AG10803 (cell line): ENCODE measurements around the gene ITK.

Source experiments
- DNase-seq: peaks from one replicate; pipeline ENCODE4 v3.0.0; 2010; ENCODE audit warnings: low read depth
- H3K4me3 ChIP-seq: 2 replicates; pipeline ENCODE4 v1.5.1; 2011; ENCODE audit warnings: mild to moderate bottlenecking, low read length, control low read depth
- TF ChIP-seq, protein P1 (sequence below): conservative IDR thresholded peaks from 2 replicates; pipeline ENCODE4 v1.5.1; 2011; ENCODE audit warnings: mild to moderate bottlenecking, low read length, control low read depth, inconsistent platforms

ITK gene

DNA sequence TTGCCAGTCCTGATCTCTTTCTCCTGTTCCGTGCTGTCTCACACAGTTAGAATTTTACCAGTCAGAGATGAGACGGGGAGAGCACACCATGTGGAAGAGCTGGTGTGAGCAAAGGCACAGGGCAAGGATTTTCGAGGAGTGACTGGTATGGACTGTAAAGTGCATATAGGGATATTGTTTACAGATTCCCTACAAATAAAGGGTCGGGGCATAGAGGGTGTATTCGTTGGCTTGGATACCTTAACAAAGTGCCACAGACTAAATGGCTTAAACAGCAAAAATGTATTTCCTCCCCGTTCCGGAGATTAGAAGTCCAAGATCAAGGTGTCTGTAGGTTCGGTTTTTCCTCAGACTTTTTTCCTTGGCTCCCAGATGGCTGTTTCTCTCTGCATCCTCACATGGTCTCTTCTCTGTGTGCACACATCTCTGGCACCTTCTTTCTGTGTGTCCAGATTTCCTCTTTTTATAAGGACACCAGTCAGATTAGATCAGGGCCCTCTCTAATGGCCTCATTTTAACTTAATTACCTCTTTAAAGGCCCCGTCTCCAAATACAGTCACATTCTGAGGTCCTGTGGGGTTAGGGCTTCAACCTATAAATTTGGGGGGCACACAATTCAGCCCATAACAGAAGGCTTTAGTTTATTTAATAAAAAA, 108.7 kb downstream of the ITK start:
- no peak overlapping the region for H3K4me3 ChIP-seq
- no peak for DNase-seq
- TF ChIP-seq, protein P1, sequence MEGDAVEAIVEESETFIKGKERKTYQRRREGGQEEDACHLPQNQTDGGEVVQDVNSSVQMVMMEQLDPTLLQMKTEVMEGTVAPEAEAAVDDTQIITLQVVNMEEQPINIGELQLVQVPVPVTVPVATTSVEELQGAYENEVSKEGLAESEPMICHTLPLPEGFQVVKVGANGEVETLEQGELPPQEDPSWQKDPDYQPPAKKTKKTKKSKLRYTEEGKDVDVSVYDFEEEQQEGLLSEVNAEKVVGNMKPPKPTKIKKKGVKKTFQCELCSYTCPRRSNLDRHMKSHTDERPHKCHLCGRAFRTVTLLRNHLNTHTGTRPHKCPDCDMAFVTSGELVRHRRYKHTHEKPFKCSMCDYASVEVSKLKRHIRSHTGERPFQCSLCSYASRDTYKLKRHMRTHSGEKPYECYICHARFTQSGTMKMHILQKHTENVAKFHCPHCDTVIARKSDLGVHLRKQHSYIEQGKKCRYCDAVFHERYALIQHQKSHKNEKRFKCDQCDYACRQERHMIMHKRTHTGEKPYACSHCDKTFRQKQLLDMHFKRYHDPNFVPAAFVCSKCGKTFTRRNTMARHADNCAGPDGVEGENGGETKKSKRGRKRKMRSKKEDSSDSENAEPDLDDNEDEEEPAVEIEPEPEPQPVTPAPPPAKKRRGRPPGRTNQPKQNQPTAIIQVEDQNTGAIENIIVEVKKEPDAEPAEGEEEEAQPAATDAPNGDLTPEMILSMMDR, result no peak

GRCh38 chr5:157290156-157290980, 109.7 kb downstream of the ITK start:
- no peak overlapping the region for H3K4me3 ChIP-seq
- DNase-seq, result peak; percentile 81
- TF ChIP-seq, protein P1, result no peak

DNA sequence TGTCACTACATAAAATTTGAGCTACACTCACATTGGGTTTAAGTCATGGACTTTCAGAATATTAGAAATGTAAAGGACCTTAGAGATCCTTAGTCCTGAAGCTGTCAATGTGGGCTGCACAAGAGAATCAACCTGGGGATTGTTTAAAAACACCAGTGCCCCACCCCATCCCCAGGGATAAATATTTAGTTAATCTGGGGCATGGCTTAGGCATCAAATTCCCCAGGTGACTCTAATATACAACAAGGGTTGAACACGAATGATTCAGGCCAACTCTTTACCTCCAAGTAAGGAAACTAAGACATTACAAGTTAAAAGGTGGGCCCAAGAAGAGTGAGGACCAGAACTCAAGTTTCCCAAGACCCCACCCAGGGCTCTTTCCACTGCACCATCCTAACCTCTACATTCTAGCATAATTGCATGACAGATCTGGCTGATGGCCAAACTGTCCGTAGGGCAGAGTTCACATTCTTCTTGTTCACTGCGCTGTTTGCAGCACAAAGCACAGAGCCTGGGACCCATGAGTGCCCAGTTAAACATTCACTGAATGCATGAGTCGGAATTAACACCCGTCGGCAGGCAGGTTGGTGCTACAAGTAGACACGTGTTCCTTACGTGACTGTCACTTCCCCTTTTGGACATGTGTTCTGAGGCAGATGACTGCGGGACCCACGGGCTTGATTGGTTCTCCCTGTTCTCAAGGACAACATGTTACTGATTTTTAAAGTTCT, 110.5 kb downstream of the ITK start:
- TF ChIP-seq, protein P1, result no peak
- H3K4me3 ChIP-seq, result no peak overlapping the region
- DNase-seq, result no peak

DNA sequence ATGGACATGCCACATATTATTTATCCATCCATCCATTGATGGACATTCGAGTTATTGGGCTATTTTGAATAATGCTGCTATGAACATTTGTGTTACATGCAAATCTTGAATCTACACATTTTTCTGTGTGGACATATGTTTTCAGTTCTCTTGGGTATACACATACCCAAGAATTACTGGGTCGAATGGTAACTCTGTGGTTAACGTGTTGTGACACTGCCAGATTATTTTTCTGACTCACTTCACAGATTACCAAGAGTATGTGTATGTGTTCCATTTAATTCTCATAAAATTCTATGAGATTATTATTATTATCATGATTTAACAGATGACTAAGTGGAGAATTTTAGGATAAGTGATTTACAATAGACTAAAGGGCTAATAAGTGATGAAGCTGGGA, 112.0 kb downstream of the ITK start:
- peak; percentile 38 for DNase-seq
- no peak overlapping the region for H3K4me3 ChIP-seq
- TF ChIP-seq, protein P1, result no peak

- H3K4me3 ChIP-seq, result no peak overlapping the region
- TF ChIP-seq, protein P1, result no peak
- DNase-seq, result no peak
Observed at GRCh38 chr5:157294407-157295091, 113.9 kb downstream of the ITK start.

DNA sequence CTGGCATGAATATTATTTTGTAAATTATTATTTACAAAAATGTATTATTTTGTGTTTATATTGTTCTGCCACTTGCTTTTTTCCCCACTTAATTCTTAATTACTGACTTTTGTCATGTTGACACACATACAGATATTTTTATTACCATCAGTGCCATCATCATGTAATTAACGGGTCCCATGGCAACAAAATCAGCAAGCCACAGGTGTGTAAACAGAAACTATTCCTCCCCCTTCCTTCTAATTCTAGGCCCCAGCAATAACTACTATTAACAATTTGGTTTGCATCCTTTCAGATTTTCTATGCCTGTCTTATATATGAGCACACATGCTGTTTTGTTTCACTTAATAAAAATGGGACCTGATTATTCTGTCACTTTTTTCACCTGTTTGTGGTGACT, 114.6 kb downstream of the ITK start:
- DNase-seq, result no peak

More for the DNA sequence above, 114.6 kb downstream of the ITK start:
- TF ChIP-seq, protein P1, result no peak
- H3K4me3 ChIP-seq, result no peak overlapping the region
